Muscle of leg (tissue), 11 donors: ENCODE data around the gene MUC7. TPM values are rescaled to one million over a fixed set of nuclear protein-coding genes. Genes with fewer than 3 reads are reported as not detected.
"Not testable (repeated sequence)": the region's sequence is repeated elsewhere in the genome, so short reads cannot be mapped to it uniquely, and the experiment has no call there.

ENCODE experiments used
- DNase-seq: peaks from one replicate; pipeline ENCODE4 v3.0.0; 2013
- H3K27ac ChIP-seq: one replicate; pipeline ENCODE4 v1.5.1; 2013; ENCODE audit warnings: mild to moderate bottlenecking, low read length, control low read depth
- H3K27me3 ChIP-seq: one replicate; pipeline ENCODE4 v1.6.1; 2013; ENCODE audit warnings: low read length; ENCODE audit not compliant: control insufficient read depth, insufficient read depth
- H3K36me3 ChIP-seq: one replicate; pipeline ENCODE4 v1.6.1; 2013; ENCODE audit warnings: low read length; ENCODE audit not compliant: control insufficient read depth, insufficient read depth
- H3K4me1 ChIP-seq: one replicate; pipeline ENCODE4 v1.6.1; 2013; ENCODE audit warnings: low read length; ENCODE audit not compliant: control insufficient read depth, insufficient read depth
- H3K4me3 ChIP-seq: one replicate; pipeline ENCODE4 v1.5.1; 2013; ENCODE audit warnings: low read length, control low read depth
- H3K9me3 ChIP-seq: replicated peaks from 2 replicates; pipeline ENCODE4 v1.6.1; 2013; ENCODE audit warnings: low read depth, low read length; ENCODE audit not compliant: control insufficient read depth
- WGBS: methylation state at CpG from one replicate; pipeline ENCODE4 v1.1.5; 2013; ENCODE audit warnings: missing lambda C conversion rate; ENCODE audit not compliant: insufficient coverage; 5-methylcytosine and 5-hydroxymethylcytosine counted together
- polyA plus RNA-seq, 8 donors: library from polyadenylated mRNA; unstranded; fragments of 120-200 nt; gene quantifications; one replicate each; pipeline versions ENCODE4 v1.2.1 to v1.2.3, GENCODE V29; 2013; ENCODE audit warnings: inconsistent platforms in 1 of 8, low replicate concordance in 1 of 8; ENCODE audit not compliant: insufficient read length in 8 of 8, insufficient read depth in 1 of 8
- total RNA-seq: library from RNA; stranded (reverse); fragments of 120-200 nt; gene quantifications from one replicate; pipeline ENCODE4 v1.2.4, GENCODE V29; 2013

Gene MUC7
- total and polyA plus RNA-seq, 9 donors = 0.15 to 0.36 TPM; not detected in 7

DNA sequence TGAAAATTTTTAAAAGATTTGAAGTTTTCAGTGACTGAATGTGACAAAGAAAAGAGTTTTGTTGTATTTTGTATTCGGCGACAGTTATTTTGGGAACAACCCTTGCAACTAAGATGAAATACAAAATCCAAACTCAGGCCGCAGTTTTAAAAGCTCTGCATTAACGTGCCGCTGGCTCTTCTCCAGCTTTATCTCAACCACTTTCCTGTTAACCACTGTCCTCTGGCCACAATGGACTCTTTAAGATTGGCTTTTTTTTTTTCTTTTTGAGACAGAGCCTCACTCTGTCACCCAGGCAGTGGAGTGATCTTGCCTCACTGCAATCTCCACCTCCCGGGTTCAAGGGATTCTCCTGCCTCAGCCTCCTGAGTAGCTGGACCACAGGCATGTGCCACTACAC is 24.2 kb downstream of the MUC7 start:
- WGBS = 63% methylated on average over 3 of the region's 6 CpGs
- Histone ChIP-seq H3K36me3 (no peaks in the 10 kb centered on the region), H3K27me3 (no peaks in the 10 kb centered on the region), H3K27ac (no peak overlapping the region), H3K4me1 (no peaks in the 10 kb centered on the region), H3K9me3 (no peaks in the 10 kb centered on the region), H3K4me3 (no peak overlapping the region)
- no peak for DNase-seq

DNA sequence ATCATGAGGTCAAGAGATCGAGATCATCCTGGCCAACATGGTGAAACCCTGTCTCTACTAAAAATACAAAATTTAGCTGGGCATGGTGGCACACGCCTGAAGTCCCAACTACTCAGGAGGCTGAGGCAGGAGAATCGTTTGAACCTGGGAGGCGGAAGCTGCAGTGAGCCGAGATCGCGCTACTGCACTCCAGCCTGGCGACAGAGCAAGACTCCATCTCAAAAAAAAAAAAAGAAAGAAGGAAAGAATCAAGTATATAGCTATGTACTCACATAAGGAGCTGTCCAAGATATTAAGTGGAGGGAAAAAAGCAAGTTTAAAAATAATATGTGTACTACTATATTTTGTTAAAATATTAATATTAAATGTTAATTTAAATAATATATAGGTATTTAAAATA is 29.8 kb downstream of the MUC7 start:
- not testable (repeated sequence) for DNase-seq, H3K9me3 ChIP-seq
- no CpG with 5 or more reads among the region's 8 CpGs for WGBS

DNA sequence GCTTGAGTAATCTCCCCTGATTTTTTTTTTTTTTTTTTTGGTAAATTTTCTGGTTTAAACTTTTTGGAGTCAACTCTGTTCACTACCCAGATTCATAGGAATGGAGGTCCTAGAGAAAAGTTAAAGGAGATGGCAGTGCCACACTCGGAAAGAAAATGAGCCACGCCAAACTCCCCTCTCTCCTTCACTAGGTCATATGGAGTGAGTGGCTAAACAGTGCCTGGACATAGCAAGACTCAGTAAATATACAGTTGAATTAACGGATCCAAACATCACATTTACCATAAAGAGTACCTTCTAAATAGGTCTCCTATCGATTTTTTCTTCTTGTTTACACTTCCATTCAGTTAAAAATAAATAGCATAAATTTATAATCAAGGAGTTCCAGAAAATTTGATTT is 32.7 kb downstream of the MUC7 start:
- H3K4me1 ChIP-seq = no peaks in the 10 kb centered on the region
- no peaks in the 10 kb centered on the region for H3K27me3 ChIP-seq
- no peaks in the 10 kb centered on the region for H3K36me3 ChIP-seq
- WGBS = no CpG with 5 or more reads among the region's 4 CpGs
- DNase-seq = no peak
- H3K9me3 ChIP-seq = no peaks in the 10 kb centered on the region
- H3K27ac ChIP-seq = no peak overlapping the region
- no peak overlapping the region for H3K4me3 ChIP-seq

More for the DNA sequence above, 29.8 kb downstream of the MUC7 start:
- H3K36me3 ChIP-seq, H3K27me3 ChIP-seq, H3K4me1 ChIP-seq, H3K27ac ChIP-seq, H3K4me3 ChIP-seq: not testable (repeated sequence)

DNA sequence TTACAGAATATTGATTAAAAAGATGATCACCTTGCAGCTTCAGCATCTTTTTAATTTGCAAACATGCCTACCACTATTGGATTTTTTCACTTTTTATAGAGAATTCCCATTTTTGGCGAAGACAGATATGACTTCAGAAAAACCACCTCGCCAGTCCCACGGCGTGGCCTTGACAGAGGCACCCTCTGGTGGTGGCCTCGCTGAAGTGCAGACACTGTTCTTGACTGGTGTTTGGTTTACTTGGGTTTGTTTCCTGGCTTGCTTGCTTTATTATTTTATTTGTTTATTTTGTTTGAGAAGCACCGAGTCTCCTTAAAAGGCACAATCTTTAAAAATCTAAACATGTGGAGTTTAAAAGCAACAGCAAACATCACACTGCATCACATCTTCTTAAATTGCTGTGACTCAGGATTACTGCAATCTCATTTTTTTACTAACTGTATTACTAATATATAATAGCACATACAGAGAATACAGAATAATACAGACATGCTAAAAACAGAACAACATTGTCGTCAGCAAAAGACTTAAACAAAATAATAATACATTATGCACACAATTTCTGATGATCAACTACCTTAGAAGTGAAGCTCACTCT is 33.3 kb downstream of the MUC7 start:
- Histone ChIP-seq H3K9me3 (no peaks in the 10 kb centered on the region), H3K27ac (no peak overlapping the region), H3K4me1 (no peaks in the 10 kb centered on the region), H3K27me3 (no peaks in the 10 kb centered on the region), H3K4me3 (no peak overlapping the region), H3K36me3 (no peaks in the 10 kb centered on the region)
- no CpG with 5 or more reads among the region's 7 CpGs for WGBS
- DNase-seq = peak; percentile 62

DNA sequence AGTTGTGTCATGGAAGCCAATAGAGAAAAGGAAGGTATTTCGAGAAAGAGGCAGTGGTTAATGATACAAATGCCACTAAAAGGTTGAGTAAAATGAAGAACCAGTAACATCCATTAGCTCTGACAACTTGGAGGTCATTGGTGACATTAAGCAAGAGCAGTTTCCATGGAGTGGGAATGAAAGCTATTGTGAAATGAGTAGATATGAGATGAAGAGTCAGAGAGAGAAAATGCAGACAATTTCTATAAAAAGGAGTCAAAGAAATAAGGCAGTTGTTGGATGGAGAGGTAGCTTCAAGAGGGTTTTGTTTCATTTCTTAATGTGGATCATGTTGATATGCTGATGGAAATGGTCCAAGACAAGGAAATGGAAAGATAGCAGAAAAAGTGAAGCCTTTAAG is 36.8 kb downstream of the MUC7 start:
- WGBS = 20% methylated on average over 1 of the region's 1 CpG
- H3K27me3 ChIP-seq = no peaks in the 10 kb centered on the region
- H3K9me3 ChIP-seq = no peaks in the 10 kb centered on the region

DNA sequence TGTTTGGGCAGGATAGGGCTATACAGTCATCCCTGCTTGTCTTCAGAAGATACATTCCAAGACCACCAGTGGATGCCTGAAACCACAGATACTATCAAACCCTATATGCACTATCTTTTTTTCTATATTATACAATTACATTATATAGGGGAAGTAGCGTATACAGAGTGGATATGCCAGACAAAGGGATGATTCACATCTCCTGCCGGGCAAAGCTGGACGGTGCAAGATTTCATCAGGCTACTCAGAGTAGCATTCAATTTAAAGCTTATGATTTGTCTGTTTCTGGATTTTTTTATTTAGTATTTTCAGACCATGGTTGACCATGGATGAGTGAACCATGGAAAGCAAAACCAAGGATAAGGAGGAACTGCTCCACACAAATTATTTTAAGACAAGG is 39.4 kb downstream of the MUC7 start:
- DNase-seq = no peak
- Histone ChIP-seq H3K27ac (no peak overlapping the region), H3K36me3 (no peaks in the 10 kb centered on the region), H3K9me3 (no peaks in the 10 kb centered on the region), H3K4me1 (no peaks in the 10 kb centered on the region), H3K4me3 (no peak overlapping the region), H3K27me3 (no peaks in the 10 kb centered on the region)
- WGBS = no CpG with 5 or more reads among the region's 3 CpGs

More for the DNA sequence above, 36.8 kb downstream of the MUC7 start:
- H3K27ac ChIP-seq = no peak overlapping the region
- no peaks in the 10 kb centered on the region for H3K36me3 ChIP-seq
- no peak overlapping the region for H3K4me3 ChIP-seq
- no peak for DNase-seq
- H3K4me1 ChIP-seq = no peaks in the 10 kb centered on the region

DNA sequence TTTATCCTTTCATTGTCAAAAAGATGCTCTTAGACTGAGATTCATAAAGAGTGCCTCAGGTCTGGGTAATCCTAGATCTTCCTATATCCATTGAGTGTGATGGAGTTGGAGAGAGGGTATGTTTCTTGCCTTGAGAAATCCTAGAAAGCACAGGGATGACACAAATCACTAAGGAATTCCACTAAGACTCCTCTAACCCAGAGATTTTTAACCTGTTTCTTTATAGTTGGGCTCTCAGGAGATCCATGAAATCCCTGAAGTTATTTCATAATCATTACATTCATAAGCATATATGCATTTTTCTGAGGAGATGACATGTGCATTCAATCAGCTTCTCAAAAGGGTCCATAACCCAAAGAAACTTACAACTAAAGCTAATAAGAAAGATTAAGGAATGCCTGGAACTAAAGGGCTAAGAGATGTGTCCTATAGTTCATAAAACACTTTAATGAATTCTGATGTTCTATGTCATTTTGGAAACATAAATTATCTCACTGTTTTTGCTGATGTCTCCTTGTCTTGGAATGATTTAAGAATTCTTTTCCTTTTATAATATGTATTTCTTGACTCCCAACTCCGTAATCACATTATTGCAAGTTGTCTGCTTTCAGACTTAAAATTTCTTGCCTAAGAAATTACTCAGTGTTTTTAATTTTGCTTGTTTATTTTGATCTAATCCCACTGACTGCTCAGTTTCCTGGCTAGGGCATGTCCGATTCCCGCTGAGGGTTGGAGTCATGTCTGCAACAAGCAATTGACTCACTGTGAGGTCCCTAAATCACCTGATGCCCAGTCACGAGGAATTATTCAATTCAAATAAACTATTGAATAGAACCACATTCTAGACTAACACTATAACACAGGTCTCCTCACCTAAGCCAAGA is 43.6 kb downstream of the MUC7 start:
- Histone ChIP-seq H3K9me3 (no peaks in the 10 kb centered on the region), H3K4me3 (no peak overlapping the region), H3K27ac (no peak overlapping the region), H3K36me3 (no peaks in the 10 kb centered on the region), H3K4me1 (no peaks in the 10 kb centered on the region), H3K27me3 (no peaks in the 10 kb centered on the region)
- DNase-seq = no peak
- WGBS = no CpG with 5 or more reads among the region's 4 CpGs

DNA sequence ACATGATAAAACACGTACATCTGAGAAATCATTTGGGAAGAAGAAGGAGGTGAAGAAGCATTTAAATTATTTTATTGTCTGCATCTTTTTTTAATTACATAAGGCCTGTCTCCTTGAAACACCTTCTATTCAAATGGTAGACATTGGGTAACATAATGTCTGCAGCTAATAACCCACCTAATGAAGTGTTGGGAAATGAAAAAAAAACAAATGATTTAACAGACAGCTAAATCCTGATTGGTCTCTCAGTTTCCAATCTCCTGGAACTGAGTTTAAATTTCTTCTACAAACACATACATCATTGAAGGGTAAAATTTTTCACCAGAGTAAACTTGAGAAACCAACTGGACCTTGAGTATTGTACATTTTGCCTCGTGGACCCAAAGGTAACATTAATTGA is 46.3 kb downstream of the MUC7 start, which contains the start of gene AMTN:
AMTN (plus strand) TSS at position 301 of the 400 bp plus-strand sequence. CDS start 209 bp downstream, outside the sequence.
- Histone ChIP-seq H3K36me3 (no peaks in the 10 kb centered on the region), H3K4me1 (no peaks in the 10 kb centered on the region), H3K9me3 (no peaks in the 10 kb centered on the region), H3K27me3 (no peaks in the 10 kb centered on the region), H3K4me3 (no peak within 1 kb of the TSS), H3K27ac (no peak within 1 kb of the TSS)
- WGBS = no CpG with 5 or more reads among the region's 2 CpGs
- no peak for DNase-seq

DNA sequence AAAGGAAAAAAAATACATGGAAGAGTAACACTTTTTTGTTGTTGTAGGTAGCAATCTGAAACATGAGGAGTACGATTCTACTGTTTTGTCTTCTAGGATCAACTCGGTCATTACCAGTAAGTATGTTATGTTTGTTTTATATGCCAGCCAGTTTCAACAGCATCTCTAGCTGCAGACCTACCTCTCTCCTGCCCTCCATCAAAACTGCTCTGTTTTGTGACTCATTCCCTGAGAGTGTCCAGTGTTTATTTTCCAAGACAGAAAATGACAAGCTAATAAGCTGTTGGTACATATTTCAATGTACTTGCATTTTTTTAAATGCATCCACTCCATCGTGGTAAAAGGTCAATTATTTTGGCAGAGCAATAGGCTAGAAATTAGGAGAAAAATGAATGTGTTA is 46.7 kb downstream of the MUC7 start:
- Histone ChIP-seq H3K4me1 (no peaks in the 10 kb centered on the region), H3K27ac (no peak overlapping the region), H3K27me3 (no peaks in the 10 kb centered on the region), H3K9me3 (no peaks in the 10 kb centered on the region), H3K4me3 (no peak overlapping the region), H3K36me3 (no peaks in the 10 kb centered on the region)
- no peak for DNase-seq
- no CpG with 5 or more reads among the region's 3 CpGs for WGBS

DNA sequence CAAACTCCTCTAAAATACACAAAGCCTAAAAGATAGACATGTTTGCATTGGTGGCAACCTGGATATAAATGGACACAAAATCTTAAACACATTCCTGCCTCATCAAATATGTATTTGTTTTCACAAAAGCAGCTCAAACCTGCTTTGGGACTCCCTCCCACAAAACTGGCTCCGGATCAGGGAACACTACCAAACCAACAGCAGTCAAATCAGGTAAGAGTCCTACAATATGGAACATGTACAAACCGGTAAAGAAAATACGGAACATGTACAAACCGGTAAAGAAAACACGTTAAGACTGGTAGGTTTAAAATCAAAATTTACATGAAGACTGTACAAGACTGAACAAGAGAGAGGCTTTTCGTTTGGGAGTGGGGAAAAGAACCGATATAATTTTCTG is 50.6 kb downstream of the MUC7 start:
- H3K4me3 ChIP-seq = no peak overlapping the region
- no peak for DNase-seq
- no CpG with 5 or more reads among the region's 7 CpGs for WGBS
- H3K27me3 ChIP-seq = no peaks in the 10 kb centered on the region
- H3K27ac ChIP-seq = no peak overlapping the region
- no peaks in the 10 kb centered on the region for H3K36me3 ChIP-seq
- no peaks in the 10 kb centered on the region for H3K4me1 ChIP-seq
- H3K9me3 ChIP-seq = no peaks in the 10 kb centered on the region
